GM12878 (cell line): ENCODE results near the gene IQCK. TPM values are rescaled to one million over a fixed set of nuclear protein-coding genes. Genes with fewer than 3 reads are reported as not detected.

Experiments used
- ATAC-seq: fragments of 200-7000 bp; cut with Tn5 transposase; 3 replicates; pipeline ENCODE4 v1.9.1; 2020; ENCODE audit warnings: mild to moderate bottlenecking, moderate library complexity
- BruUV-seq: library from RNA; stranded (reverse); fragments of 400-500 nt; replicated peaks from 2 replicates; lab custom pipeline; 2021; lab: Mats Ljungman, UMichigan
- CTCF ChIA-PET: fragments of 300-600 bp; sonication (Branson Sonifier 250); formaldehyde crosslinking; extraction: SDS; loops from one replicate; lab custom pipeline; 2021; ENCODE audit warnings: inconsistent platforms; lab: Yijun Ruan, JAX
- POLR2A ChIA-PET: fragments of 350-600 bp; formaldehyde crosslinking; extraction: SDS; loops from one replicate; lab custom pipeline; 2021; ENCODE audit warnings: inconsistent platforms; lab: Charles Lee
- RAD21 ChIA-PET: fragments of 300-600 bp; sonication (Branson Sonifier 250); formaldehyde crosslinking; loops from one replicate; lab custom pipeline; 2023; ENCODE audit warnings: antibody characterized with exemption; ENCODE audit not compliant: unreplicated experiment; lab: Charles Lee
- SMC1A ChIA-PET: fragments of 300-600 bp; sonication (Branson Sonifier 250); formaldehyde crosslinking; loops from one replicate; lab custom pipeline; 2023; ENCODE audit not compliant: unreplicated experiment, uncharacterized antibody; lab: Charles Lee
- DNase-seq: peaks from one replicate; pipeline ENCODE4 v3.0.0-alpha.2; 2011; ENCODE audit warnings: low read depth, low spot score
- FAIRE-seq: peaks from 3 replicates; lab custom pipeline; 2011; peaks lifted over from hg19 to GRCh38; lab: Jason Lieb, UNC
- H2AFZ ChIP-seq: 2 replicates; pipeline ENCODE4 v1.6.0; 2011; ENCODE audit warnings: low read depth, low read length, control low read depth; ENCODE audit not compliant: control insufficient read depth
- H3K27ac ChIP-seq: 2 replicates; pipeline ENCODE4 v1.5.1; 2011; ENCODE audit warnings: control low read depth; ENCODE audit not compliant: control insufficient read depth, insufficient read depth
- H3K27me3 ChIP-seq, 2 experiments: replicated peaks in 1 of 2; 2 replicates each; pipeline versions ENCODE4 v1.6.0 to v1.6.1; 2011; ENCODE audit warnings: low read length in 1 of 2; ENCODE audit not compliant: control insufficient read depth in 2 of 2, insufficient read depth in 2 of 2
- H3K36me3 ChIP-seq, 2 experiments: 2 replicates each; pipeline ENCODE4 v1.5.1; 2011; ENCODE audit warnings: low read length in 1 of 2; ENCODE audit not compliant: control insufficient read depth in 2 of 2, insufficient read depth in 2 of 2
- H3K4me1 ChIP-seq: 2 replicates; pipeline ENCODE4 v1.6.1; 2011; ENCODE audit warnings: mild to moderate bottlenecking, low read length, moderate library complexity, mixed read lengths; ENCODE audit not compliant: control insufficient read depth, insufficient read depth
- H3K4me2 ChIP-seq: 2 replicates; pipeline ENCODE4 v1.6.0; 2011; ENCODE audit warnings: control low read depth; ENCODE audit not compliant: control insufficient read depth, insufficient read depth
- H3K4me3 ChIP-seq: fragments of 200-600 bp; sonication (generic); 2 replicates; pipeline ENCODE4 v1.5.1; 2016
- H3K79me2 ChIP-seq: 2 replicates; pipeline ENCODE4 v1.6.0; 2011; ENCODE audit warnings: low read length; ENCODE audit not compliant: control insufficient read depth, insufficient read depth
- H3K9ac ChIP-seq: 2 replicates; pipeline ENCODE4 v1.8.0; 2011; ENCODE audit warnings: low read length, control low read depth, mixed read lengths; ENCODE audit not compliant: control insufficient read depth, insufficient read depth
- H3K9me3 ChIP-seq: replicated peaks from 3 replicates; pipeline ENCODE4 v1.5.1; 2011; ENCODE audit warnings: mild to moderate bottlenecking, low read length; ENCODE audit not compliant: control insufficient read depth, insufficient read depth
- H4K20me1 ChIP-seq: 2 replicates; pipeline ENCODE4 v1.6.0; 2011; ENCODE audit not compliant: control insufficient read depth, insufficient read depth
- ATF7 ChIP-seq: fragments of 450-650 bp; IDR thresholded peaks from 2 replicates; pipeline ENCODE4 v1.6.1; 2016; ENCODE audit warnings: low read depth, mild to moderate bottlenecking
- BRCA1 ChIP-seq: IDR thresholded peaks from 2 replicates; pipeline ENCODE4 v1.6.1; 2011; ENCODE audit warnings: low read depth, low read length, improper control_type of control experiment
- CBFB ChIP-seq: IDR thresholded peaks from 2 replicates; pipeline ENCODE4 v1.6.1; 2016; ENCODE audit warnings: antibody characterized with exemption, low read depth
- KDM1A ChIP-seq: fragments of 200-600 bp; sonication (generic); IDR thresholded peaks from 2 replicates; pipeline ENCODE4 v1.6.1; 2016; ENCODE audit warnings: borderline replicate concordance
- MYB ChIP-seq: fragments of 150-350 bp; IDR thresholded peaks from 2 replicates; pipeline ENCODE4 v1.6.1; 2014; ENCODE audit warnings: mild to moderate bottlenecking, low read depth, low read length, borderline replicate concordance
- NBN ChIP-seq: fragments of 450-650 bp; IDR thresholded peaks from 2 replicates; pipeline ENCODE4 v1.6.1; 2016
- NR2C1 ChIP-seq: fragments of 450-650 bp; IDR thresholded peaks from 2 replicates; pipeline ENCODE4 v1.6.1; 2017; ENCODE audit warnings: antibody characterized with exemption, mild to moderate bottlenecking, moderate library complexity
- POU2F2 ChIP-seq: IDR thresholded peaks from 3 replicates; pipeline ENCODE4 v1.6.1; 2011; ENCODE audit warnings: low read depth, mild to moderate bottlenecking, low read length, borderline replicate concordance
- RUNX3 ChIP-seq: IDR thresholded peaks from 2 replicates; pipeline ENCODE4 v1.6.1; 2012; ENCODE audit warnings: low read length, inconsistent platforms
- ZNF24 ChIP-seq: fragments of 450-650 bp; IDR thresholded peaks from 2 replicates; pipeline ENCODE4 v1.6.1; 2017; ENCODE audit warnings: antibody characterized with exemption, mild to moderate bottlenecking
- ZNF622 ChIP-seq: fragments of 450-650 bp; IDR thresholded peaks from 2 replicates; pipeline ENCODE4 v1.6.1; 2017; ENCODE audit warnings: mild to moderate bottlenecking, inconsistent platforms
- WGBS: methylation state at CpG from one replicate; pipeline ENCODE4 v1.1.6; 2016; ENCODE audit warnings: low lambda C conversion rate; ENCODE audit not compliant: insufficient replicate concordance, insufficient coverage; ENCODE audit errors: missing lambda C conversion rate; 5-methylcytosine and 5-hydroxymethylcytosine counted together
- in situ Hi-C: fragments of 300-500 bp; cut with MboI; formaldehyde crosslinking; loops from 9 replicates; pipeline ENCODE4 v1.14.3; 2018; ENCODE audit warnings: mixed read lengths
- intact Hi-C: fragments of 100-400 bp; cut with micrococcal nuclease; formaldehyde crosslinking; loops from one replicate; pipeline ENCODE4 v1.14.2; 2022; ENCODE audit not compliant: unreplicated experiment
- polyA plus RNA-seq, 11 experiments: library from polyadenylated mRNA; depleted of rRNA in 4 of 11; unstranded in 6 of 11; stranded (reverse) in 5 of 11; fragments of >200 nt; fragmentation: Nextera tagmentation in 4 of 11; fragmentation: Illumina TruSeq in 1 of 11; extraction: Ambion mirVana in 4 of 11; extraction: Trizol in 1 of 11; gene quantifications; 1 replicate in 1 of 11; 2 replicates in 10 of 11; pipeline versions ENCODE4 v1.2.1 to v1.2.3, GENCODE V29; 2011 to 2016; ENCODE audit warnings: inconsistent platforms in 2 of 11, missing spikeins in 2 of 11, low read depth in 1 of 11
- total RNA-seq, 4 experiments: library from RNA; depleted of rRNA in 3 of 4; stranded (reverse); fragments of >200 nt in 3 of 4; fragmentation: Illumina TruSeq in 1 of 4; extraction: Trizol in 1 of 4; gene quantifications; 2 replicates each; pipeline versions ENCODE4 v1.2.1 to v1.2.3, GENCODE V29; 2013 to 2021
- TF ChIP-seq, protein P1 (sequence below): IDR thresholded peaks from 2 replicates; pipeline ENCODE4 v1.6.1; 2012; ENCODE audit warnings: mild to moderate bottlenecking, low read depth, low read length
- TF ChIP-seq, protein P2 (sequence below): fragments of 450-650 bp; IDR thresholded peaks from 2 replicates; pipeline ENCODE4 v1.6.1; 2018; ENCODE audit warnings: mild to moderate bottlenecking, low read depth, moderate library complexity; ENCODE audit not compliant: partially characterized antibody
- TF ChIP-seq, protein P3 (sequence below): fragments of 450-650 bp; IDR thresholded peaks from 2 replicates; pipeline ENCODE4 v1.6.1; 2016; ENCODE audit warnings: mild to moderate bottlenecking

IQCK gene
- total and polyA plus RNA-seq, 10 of the 15 experiments (the other 5 are each of a cell fraction or from before 2014, with no cell fraction given) = 1.0 to 4.2 (median 2.4) TPM

DNA sequence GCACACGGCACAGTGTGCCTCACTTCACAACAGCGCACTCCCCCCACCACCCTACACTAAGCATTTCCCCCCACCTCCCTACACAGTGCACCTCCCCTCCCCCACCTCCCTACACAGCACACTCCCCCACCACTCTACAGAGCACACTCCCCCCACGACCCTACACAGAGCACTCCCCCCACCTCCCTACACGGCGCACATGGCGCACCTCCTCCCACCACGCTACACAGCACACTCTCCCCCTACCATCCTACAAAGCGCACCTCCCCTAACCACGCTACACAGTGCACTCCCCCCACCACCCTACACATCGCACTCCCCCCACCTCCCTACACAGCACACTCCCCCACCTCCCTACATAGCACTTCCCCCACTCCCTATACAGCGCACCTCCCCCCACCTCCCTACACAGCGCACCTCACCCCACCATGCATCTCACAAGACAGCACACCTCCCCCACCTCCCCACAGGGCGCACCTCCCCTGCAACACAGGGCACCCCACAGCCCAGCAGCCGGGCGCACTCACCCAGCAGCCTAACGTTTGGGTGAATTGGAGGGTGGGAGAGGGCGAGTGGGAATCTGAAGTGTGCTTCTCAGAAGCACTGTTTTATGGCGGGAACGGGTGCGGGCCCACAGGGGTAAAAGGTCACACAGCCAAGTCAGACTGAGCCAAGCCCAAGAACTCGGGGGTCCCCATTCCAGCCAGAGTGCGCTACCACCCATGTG is 10.3 kb upstream of the IQCK start:
- Histone ChIP-seq H4K20me1 (no peaks in the 10 kb centered on the region; the same call in 1 of the 2 replicates), H3K79me2 (no peaks in the 10 kb centered on the region), H3K27me3 (no peaks in the 10 kb centered on the region), H3K9me3 (no peaks in the 10 kb centered on the region), H3K4me1 (no peaks in the 10 kb centered on the region), H3K4me3 (no peak overlapping the region), H3K36me3 (peaks cover 19 to 21% of the 10 kb centered on the region in 2 experiments; a peak in 3 of 4 replicates), H3K4me2 (no peak overlapping the region), H3K27ac (no peak overlapping the region), H3K9ac (no peak overlapping the region), H2AFZ (no peak overlapping the region)
- DNase-seq = no peak
- ChIA-PET CTCF (no interaction called here), RAD21 (no interaction called here), SMC1A (no interaction called here), POLR2A (no interaction called here)
- no TSS peak for BruUV-seq
- no peak for ATAC-seq
- FAIRE-seq = no peak
- TF ChIP-seq RUNX3 = no peak
- no peak for TF ChIP-seq BRCA1
- no peak for TF ChIP-seq CBFB
- TF ChIP-seq KDM1A = no peak
- TF ChIP-seq MYB = no peak
- TF ChIP-seq ZNF24 = no peak
- TF ChIP-seq ATF7 = no peak
- TF ChIP-seq, protein P1, sequence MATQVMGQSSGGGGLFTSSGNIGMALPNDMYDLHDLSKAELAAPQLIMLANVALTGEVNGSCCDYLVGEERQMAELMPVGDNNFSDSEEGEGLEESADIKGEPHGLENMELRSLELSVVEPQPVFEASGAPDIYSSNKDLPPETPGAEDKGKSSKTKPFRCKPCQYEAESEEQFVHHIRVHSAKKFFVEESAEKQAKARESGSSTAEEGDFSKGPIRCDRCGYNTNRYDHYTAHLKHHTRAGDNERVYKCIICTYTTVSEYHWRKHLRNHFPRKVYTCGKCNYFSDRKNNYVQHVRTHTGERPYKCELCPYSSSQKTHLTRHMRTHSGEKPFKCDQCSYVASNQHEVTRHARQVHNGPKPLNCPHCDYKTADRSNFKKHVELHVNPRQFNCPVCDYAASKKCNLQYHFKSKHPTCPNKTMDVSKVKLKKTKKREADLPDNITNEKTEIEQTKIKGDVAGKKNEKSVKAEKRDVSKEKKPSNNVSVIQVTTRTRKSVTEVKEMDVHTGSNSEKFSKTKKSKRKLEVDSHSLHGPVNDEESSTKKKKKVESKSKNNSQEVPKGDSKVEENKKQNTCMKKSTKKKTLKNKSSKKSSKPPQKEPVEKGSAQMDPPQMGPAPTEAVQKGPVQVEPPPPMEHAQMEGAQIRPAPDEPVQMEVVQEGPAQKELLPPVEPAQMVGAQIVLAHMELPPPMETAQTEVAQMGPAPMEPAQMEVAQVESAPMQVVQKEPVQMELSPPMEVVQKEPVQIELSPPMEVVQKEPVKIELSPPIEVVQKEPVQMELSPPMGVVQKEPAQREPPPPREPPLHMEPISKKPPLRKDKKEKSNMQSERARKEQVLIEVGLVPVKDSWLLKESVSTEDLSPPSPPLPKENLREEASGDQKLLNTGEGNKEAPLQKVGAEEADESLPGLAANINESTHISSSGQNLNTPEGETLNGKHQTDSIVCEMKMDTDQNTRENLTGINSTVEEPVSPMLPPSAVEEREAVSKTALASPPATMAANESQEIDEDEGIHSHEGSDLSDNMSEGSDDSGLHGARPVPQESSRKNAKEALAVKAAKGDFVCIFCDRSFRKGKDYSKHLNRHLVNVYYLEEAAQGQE = no peak
- no peak for TF ChIP-seq ZNF622
- TF ChIP-seq NBN = no peak
- TF ChIP-seq NR2C1 = no peak
- no peak for TF ChIP-seq POU2F2
- TF ChIP-seq, protein P2, sequence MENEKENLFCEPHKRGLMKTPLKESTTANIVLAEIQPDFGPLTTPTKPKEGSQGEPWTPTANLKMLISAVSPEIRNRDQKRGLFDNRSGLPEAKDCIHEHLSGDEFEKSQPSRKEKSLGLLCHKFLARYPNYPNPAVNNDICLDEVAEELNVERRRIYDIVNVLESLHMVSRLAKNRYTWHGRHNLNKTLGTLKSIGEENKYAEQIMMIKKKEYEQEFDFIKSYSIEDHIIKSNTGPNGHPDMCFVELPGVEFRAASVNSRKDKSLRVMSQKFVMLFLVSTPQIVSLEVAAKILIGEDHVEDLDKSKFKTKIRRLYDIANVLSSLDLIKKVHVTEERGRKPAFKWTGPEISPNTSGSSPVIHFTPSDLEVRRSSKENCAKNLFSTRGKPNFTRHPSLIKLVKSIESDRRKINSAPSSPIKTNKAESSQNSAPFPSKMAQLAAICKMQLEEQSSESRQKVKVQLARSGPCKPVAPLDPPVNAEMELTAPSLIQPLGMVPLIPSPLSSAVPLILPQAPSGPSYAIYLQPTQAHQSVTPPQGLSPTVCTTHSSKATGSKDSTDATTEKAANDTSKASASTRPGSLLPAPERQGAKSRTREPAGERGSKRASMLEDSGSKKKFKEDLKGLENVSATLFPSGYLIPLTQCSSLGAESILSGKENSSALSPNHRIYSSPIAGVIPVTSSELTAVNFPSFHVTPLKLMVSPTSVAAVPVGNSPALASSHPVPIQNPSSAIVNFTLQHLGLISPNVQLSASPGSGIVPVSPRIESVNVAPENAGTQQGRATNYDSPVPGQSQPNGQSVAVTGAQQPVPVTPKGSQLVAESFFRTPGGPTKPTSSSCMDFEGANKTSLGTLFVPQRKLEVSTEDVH = no peak
- TF ChIP-seq, protein P3, sequence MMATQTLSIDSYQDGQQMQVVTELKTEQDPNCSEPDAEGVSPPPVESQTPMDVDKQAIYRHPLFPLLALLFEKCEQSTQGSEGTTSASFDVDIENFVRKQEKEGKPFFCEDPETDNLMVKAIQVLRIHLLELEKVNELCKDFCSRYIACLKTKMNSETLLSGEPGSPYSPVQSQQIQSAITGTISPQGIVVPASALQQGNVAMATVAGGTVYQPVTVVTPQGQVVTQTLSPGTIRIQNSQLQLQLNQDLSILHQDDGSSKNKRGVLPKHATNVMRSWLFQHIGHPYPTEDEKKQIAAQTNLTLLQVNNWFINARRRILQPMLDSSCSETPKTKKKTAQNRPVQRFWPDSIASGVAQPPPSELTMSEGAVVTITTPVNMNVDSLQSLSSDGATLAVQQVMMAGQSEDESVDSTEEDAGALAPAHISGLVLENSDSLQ = no peak
- 96% methylated on average over 14 of the region's 22 CpGs for WGBS
- in situ Hi-C loops = no loop called here
- intact Hi-C loops = no loop called here
